Colonic mucosa (tissue), 4 donors: ENCODE measurements around the gene ATG9B. TPM values are rescaled to one million over a fixed set of nuclear protein-coding genes. Genes with fewer than 3 reads are reported as not detected.

ENCODE experiments used
- DNase-seq: peaks from one replicate; pipeline ENCODE4 v3.0.0-alpha.2; 2020
- H3K27ac ChIP-seq: fragments of 200-600 bp; one replicate; pipeline ENCODE4 v1.8.0; 2021
- H3K27me3 ChIP-seq: fragments of 200-600 bp; one replicate; pipeline ENCODE4 v1.8.0; 2021
- H3K36me3 ChIP-seq: fragments of 200-600 bp; one replicate; pipeline ENCODE4 v1.8.0; 2021
- H3K4me1 ChIP-seq: fragments of 200-600 bp; one replicate; pipeline ENCODE4 v1.8.0; 2021; ENCODE audit warnings: mild to moderate bottlenecking
- H3K4me3 ChIP-seq: fragments of 200-600 bp; one replicate; pipeline ENCODE4 v1.8.0; 2021
- H3K9ac ChIP-seq, 2 donors: one replicate each; pipeline ENCODE4 v1.7.0; 2013; ENCODE audit warnings: control low read depth in 2 of 2, low read depth in 2 of 2, low read length in 2 of 2
- H3K9me3 ChIP-seq: fragments of 200-600 bp; one replicate; pipeline ENCODE4 v1.8.0; 2021
- intact Hi-C: fragments of 100-400 bp; cut with DNase I; formaldehyde crosslinking; loops from one replicate; pipeline ENCODE4 v1.14.1; 2022
- total RNA-seq, 2 donors: library from RNA; stranded (reverse); fragmentation: NEBNext Ultra II Directional in 1 of 2; extraction: Animal tissue kit (Norgen Biotek cat#: 25700) in 1 of 2; gene quantifications; one replicate each; pipeline ENCODE4 v1.2.1, GENCODE V29; 2021
- TF ChIP-seq, protein P1 (sequence below): fragments of 200-600 bp; IDR thresholded peaks from one replicate; pipeline ENCODE4 v1.8.0; 2022; ENCODE audit warnings: antibody characterized with exemption, mild to moderate bottlenecking
- donor health status: healthy.
- donor health status: DM: no; HTN: no; CAD: no.
- donor health status: DM: no; HTN: no; CAD: no.

Gene ATG9B
- total RNA-seq, 2 donors from 2014 or later, result 0.66 to 1.2 TPM

DNA sequence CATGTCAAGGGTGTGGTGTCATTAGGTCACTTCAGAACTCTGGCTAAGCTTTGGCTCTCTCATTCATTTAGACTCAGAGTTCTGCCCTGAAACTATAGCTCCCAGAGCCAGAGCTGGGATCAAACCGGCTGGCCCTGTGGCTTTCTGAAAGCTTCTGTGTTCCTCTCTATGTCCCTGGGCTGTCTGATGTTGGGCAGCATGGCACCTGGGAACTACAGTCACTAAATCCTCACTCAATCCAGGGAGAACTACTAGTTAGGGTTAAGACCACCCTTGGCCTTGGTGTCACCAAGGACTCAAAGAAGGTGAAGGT lies 13.2 kb downstream of the ATG9B start:
- H3K4me3 ChIP-seq, result no peak overlapping the region
- H3K9ac ChIP-seq, result no peak overlapping the region
- TF ChIP-seq, protein P1, sequence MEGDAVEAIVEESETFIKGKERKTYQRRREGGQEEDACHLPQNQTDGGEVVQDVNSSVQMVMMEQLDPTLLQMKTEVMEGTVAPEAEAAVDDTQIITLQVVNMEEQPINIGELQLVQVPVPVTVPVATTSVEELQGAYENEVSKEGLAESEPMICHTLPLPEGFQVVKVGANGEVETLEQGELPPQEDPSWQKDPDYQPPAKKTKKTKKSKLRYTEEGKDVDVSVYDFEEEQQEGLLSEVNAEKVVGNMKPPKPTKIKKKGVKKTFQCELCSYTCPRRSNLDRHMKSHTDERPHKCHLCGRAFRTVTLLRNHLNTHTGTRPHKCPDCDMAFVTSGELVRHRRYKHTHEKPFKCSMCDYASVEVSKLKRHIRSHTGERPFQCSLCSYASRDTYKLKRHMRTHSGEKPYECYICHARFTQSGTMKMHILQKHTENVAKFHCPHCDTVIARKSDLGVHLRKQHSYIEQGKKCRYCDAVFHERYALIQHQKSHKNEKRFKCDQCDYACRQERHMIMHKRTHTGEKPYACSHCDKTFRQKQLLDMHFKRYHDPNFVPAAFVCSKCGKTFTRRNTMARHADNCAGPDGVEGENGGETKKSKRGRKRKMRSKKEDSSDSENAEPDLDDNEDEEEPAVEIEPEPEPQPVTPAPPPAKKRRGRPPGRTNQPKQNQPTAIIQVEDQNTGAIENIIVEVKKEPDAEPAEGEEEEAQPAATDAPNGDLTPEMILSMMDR, result no peak
- no peaks in the 10 kb centered on the region for H3K27me3 ChIP-seq
- H3K9me3 ChIP-seq, result no peaks in the 10 kb centered on the region
- no peak for DNase-seq
- no peaks in the 10 kb centered on the region for H3K4me1 ChIP-seq
- H3K27ac ChIP-seq, result no peak overlapping the region
- intact Hi-C loops, result no loop called here
- no peaks in the 10 kb centered on the region for H3K36me3 ChIP-seq

DNA sequence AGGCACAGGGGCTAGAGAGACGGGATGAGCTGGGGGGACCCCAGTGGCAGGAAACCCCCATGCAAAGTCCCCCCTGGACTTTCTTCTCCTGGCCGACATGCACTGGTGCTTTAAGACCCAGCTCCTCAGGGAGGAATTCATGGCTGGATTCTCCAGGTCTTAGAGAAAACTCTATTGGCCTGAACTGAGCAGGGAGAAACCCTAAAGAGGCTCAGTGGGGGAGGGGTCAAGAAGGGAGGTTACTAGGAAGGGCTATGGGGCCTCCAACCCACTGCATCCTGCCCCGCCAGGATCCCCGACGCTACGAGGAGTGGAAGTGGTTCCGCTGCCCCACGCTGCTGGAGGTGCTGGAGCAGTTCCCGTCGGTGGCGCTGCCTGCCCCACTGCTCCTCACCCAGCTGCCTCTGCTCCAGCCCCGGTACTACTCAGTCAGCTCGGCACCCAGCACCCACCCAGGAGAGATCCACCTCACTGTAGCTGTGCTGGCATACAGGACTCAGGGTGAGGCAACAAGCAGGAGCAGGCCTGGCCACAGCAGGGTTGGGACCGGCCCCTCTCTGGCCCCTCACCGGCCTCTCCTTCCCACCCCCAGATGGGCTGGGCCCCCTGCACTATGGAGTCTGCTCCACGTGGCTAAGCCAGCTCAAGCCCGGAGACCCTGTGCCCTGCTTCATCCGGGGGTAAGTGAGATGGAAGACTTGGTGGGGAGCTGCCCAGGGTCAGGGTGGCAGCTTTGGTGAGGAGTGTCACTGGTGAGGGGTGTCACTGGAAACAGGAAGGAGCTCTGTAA lies 13.8 kb downstream of the ATG9B start:
- Histone ChIP-seq H3K36me3 (no peaks in the 10 kb centered on the region), H3K4me1 (no peaks in the 10 kb centered on the region), H3K4me3 (no peak overlapping the region), H3K9ac (no peak overlapping the region), H3K27me3 (no peaks in the 10 kb centered on the region), H3K27ac (no peak overlapping the region), H3K9me3 (no peaks in the 10 kb centered on the region)
- intact Hi-C loops, result no loop called here
- TF ChIP-seq, protein P1, result no peak
- no peak for DNase-seq

DNA sequence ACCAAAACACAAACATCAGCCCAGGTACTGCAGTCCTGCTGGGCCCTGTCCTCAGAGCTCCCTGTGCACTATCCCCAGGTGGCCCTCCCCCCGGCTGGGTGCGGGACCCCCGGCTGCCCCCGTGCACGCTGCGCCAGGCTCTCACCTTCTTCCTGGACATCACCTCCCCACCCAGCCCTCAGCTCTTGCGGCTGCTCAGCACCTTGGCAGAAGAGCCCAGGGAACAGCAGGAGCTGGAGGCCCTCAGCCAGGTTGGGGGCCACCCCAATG lies 14.3 kb downstream of the ATG9B start:
- no peaks in the 10 kb centered on the region for H3K27me3 ChIP-seq
- no peaks in the 10 kb centered on the region for H3K4me1 ChIP-seq
- no peak overlapping the region for H3K9ac ChIP-seq
- no peaks in the 10 kb centered on the region for H3K9me3 ChIP-seq
- no peak for DNase-seq
- no peaks in the 10 kb centered on the region for H3K36me3 ChIP-seq
- no peak overlapping the region for H3K4me3 ChIP-seq
- intact Hi-C loops, result no loop called here
- TF ChIP-seq, protein P1, result no peak
- no peak overlapping the region for H3K27ac ChIP-seq

DNA sequence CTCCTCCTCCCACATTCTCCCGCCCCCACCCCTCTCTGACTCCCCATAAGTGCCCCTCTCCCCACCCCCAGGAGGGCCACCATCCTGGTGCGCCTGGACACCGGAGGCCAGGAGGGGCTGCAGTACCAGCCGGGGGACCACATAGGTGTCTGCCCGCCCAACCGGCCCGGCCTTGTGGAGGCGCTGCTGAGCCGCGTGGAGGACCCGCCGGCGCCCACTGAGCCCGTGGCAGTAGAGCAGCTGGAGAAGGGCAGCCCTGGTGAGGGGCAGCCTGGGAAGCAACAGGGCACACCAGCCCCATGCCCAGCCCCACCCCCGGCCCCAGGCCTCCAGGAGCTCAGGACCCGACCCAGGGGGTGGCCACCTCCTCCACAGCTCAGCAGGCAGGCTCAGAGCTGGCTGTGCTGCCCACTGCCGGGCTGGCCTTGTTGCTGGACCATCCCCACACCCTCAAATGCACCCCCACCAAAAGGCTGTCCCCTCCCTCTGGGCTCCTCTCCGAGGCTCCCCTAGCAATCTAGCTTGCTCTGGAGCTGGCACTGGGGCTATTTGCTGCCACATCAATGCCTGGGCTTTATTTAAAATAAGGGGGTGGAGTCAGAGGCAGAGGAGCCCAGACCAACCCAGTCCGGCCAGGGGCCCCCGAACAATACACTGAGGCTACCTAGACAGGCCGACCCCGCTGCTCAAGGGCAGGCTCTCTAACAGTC lies 14.8 kb downstream of the ATG9B start:
- Histone ChIP-seq H3K4me1 (no peaks in the 10 kb centered on the region), H3K27me3 (no peaks in the 10 kb centered on the region), H3K36me3 (no peaks in the 10 kb centered on the region), H3K9me3 (no peaks in the 10 kb centered on the region), H3K27ac (no peak overlapping the region), H3K4me3 (no peak overlapping the region), H3K9ac (no peak overlapping the region)
- DNase-seq, result no peak
- TF ChIP-seq, protein P1, result no peak
- intact Hi-C loops, result no loop called here

DNA sequence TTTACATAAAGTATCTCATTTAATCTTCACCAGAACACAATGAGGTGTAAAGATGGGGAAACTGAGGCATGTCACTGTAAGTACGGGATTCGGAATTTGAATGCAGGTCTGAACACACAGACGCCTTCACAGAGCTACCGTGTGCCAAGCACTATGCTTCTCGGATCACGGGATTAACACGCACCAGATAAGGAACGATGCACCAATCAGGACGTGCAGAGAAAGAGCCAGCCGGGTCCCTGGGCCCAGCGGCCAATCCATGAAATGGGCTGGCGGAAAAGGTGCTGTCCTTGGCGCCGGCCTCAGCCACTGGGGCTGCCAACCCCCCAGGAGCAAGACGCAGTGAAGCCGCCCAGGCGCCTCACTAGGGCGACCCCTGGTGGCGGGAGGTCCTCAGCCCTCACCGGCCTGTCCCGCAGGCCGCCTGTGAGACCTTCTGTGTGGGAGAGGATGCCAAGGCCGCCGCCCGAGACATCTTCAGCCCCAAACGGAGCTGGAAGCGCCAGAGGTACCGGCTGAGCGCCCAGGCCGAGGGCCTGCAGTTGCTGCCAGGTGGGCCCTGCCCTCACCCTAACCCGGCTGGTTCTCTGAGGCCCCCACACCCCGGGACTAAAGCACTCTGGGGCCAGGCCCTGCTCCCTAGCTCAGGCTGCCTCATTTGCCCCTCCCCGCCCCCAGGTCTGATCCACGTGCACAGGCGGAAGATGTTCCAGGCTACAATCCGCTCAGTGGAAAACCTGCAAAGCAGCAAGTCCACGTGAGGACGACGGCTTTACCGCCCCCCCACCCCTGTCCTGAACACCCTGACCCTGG lies 15.6 kb downstream of the ATG9B start:
- Histone ChIP-seq H3K9ac (peak overlapping the region in 1 of 2 donors; percentile 21), H3K27me3 (no peaks in the 10 kb centered on the region), H3K9me3 (no peaks in the 10 kb centered on the region), H3K27ac (no peak overlapping the region), H3K36me3 (no peaks in the 10 kb centered on the region), H3K4me3 (no peak overlapping the region), H3K4me1 (no peaks in the 10 kb centered on the region)
- intact Hi-C loops, result no loop called here
- peak; percentile 71 for DNase-seq
- TF ChIP-seq, protein P1, result peak; percentile 60
